Body of pancreas (tissue), 4 donors: Measurements from ENCODE around the gene MSI2.

Experiments
- POLR2A ChIP-seq, 3 donors: fragments of 450-650 bp; IDR thresholded peaks; one replicate each; pipeline ENCODE4 v1.6.1; 2016; ENCODE audit warnings: antibody characterized with exemption in 3 of 3, mild to moderate bottlenecking in 2 of 3
- TF ChIP-seq, protein P1 (sequence below), 7 experiments: fragments of 450-650 bp in 4 of 7; fragments of 200-600 bp in 3 of 7; sonication (generic) in 3 of 7; IDR thresholded peaks; one replicate each; pipeline ENCODE4 v1.5.1; 2016 to 2019; ENCODE audit warnings: antibody characterized with exemption in 7 of 7

DNA sequence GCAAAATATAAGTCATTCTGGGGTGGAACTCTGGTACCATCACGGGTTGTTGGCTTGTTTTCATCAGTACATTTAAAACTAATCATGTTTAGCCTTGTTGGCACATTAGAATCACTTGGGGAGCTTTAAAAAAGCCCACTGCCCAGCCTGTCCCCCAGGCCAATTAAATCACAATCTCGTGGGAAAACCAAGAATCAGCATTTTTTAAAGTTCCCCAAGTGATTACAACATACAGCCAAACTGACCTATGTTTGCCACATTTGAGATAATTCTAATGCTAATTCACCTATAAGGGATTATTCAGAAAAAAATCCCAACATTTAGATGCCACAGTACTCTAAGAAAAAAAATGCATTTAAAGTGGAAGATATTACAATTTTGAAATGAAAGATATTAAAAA, 8.4 kb upstream of the MSI2 start:
- TF ChIP-seq, protein P1, sequence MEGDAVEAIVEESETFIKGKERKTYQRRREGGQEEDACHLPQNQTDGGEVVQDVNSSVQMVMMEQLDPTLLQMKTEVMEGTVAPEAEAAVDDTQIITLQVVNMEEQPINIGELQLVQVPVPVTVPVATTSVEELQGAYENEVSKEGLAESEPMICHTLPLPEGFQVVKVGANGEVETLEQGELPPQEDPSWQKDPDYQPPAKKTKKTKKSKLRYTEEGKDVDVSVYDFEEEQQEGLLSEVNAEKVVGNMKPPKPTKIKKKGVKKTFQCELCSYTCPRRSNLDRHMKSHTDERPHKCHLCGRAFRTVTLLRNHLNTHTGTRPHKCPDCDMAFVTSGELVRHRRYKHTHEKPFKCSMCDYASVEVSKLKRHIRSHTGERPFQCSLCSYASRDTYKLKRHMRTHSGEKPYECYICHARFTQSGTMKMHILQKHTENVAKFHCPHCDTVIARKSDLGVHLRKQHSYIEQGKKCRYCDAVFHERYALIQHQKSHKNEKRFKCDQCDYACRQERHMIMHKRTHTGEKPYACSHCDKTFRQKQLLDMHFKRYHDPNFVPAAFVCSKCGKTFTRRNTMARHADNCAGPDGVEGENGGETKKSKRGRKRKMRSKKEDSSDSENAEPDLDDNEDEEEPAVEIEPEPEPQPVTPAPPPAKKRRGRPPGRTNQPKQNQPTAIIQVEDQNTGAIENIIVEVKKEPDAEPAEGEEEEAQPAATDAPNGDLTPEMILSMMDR (IDR thresholded peaks at IDR 0.05) = no peak
- no peak for TF ChIP-seq POLR2A (IDR thresholded peaks at IDR 0.05)
